Measurements from ENCODE around the gene NPTX1. TPM values are rescaled to one million over a fixed set of nuclear protein-coding genes. Genes with fewer than 3 reads are reported as not detected.

Gene NPTX1
- total RNA-seq, 1 experiment from 2014 or later: not detected

DNA sequence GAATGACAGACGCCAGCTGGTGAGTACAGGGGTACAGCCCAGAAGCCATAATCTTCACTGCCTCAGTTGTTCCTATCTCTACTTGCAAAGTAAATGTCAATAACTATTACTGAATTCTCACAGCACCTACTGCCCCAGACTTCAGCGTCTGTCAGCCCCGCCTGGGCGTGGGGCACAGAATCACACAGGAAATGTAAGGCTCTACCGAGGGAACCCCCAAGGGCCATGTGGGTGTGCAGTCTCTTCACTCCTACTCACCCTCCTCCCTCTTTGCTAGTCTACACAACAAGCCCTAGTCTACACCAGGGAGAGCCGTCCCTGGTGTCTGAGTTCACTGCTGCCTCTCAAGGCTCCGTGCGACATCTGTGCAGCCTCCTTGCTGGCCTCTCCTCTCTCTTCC, 4.5 kb downstream of the NPTX1 start:
- Histone ChIP-seq H2AFZ (ENCODE audit: low read length) (no peak overlapping the region), H3K4me3 (ENCODE audit: low read length) (no peak overlapping the region), H3K27ac (ENCODE audit: low read length) (no peak overlapping the region), H4K20me1 (ENCODE audit: insufficient read depth, low read depth, low read length) (no peaks in the 10 kb centered on the region), H3K27me3 (ENCODE audit: low read length) (no peaks in the 10 kb centered on the region), H3K9me3 (ENCODE audit: low read length) (no peaks in the 10 kb centered on the region), H3K36me3 (ENCODE audit: insufficient read depth, low read length) (no peaks in the 10 kb centered on the region), H3K9me2 (replicated peaks; ENCODE audit: insufficient read depth, low read length) (no peaks in the 10 kb centered on the region), H3K4me1 (ENCODE audit: low read length) (peaks cover 11% of the 10 kb centered on the region), H3K79me2 (ENCODE audit: low read length) (no peaks in the 10 kb centered on the region), H3K4me2 (ENCODE audit: low read depth, low read length, poor library complexity, severe bottlenecking) (no peak overlapping the region), H3K9ac (ENCODE audit: low read length) (no peak overlapping the region)
- no peak for DNase-seq

DNA sequence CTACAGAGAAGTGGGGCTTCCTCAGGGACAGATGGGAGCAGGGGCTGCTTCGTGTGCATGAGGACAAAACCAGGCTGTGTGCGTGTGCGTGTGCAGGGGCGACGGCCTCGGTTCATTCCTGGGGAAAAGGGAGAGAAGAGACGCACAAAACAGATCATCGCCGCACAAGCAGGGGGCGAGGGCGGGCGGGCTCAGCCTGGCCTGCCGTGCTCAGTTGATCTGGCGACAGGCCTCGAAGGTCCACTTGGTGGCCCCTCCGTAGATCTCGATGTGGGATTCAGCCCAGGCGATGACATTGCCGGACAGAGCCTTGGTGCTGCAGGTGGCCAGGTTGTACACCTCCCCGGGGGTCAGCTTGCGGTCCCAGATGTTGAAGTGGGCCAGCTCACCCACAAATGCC, 5.8 kb downstream of the NPTX1 start:
- Histone ChIP-seq H3K9ac (ENCODE audit: low read length) (no peak overlapping the region), H2AFZ (ENCODE audit: low read length) (no peak overlapping the region), H3K36me3 (ENCODE audit: insufficient read depth, low read length) (no peaks in the 10 kb centered on the region), H4K20me1 (ENCODE audit: insufficient read depth, low read depth, low read length) (no peaks in the 10 kb centered on the region), H3K27me3 (ENCODE audit: low read length) (no peaks in the 10 kb centered on the region), H3K4me1 (ENCODE audit: low read length) (peaks cover 11% of the 10 kb centered on the region), H3K9me2 (replicated peaks; ENCODE audit: insufficient read depth, low read length) (no peaks in the 10 kb centered on the region), H3K79me2 (ENCODE audit: low read length) (no peaks in the 10 kb centered on the region), H3K27ac (ENCODE audit: low read length) (no peak overlapping the region), H3K4me3 (ENCODE audit: low read length) (no peak overlapping the region), H3K9me3 (ENCODE audit: low read length) (no peaks in the 10 kb centered on the region), H3K4me2 (ENCODE audit: low read depth, low read length, poor library complexity, severe bottlenecking) (no peak overlapping the region)
- DNase-seq: no peak

DNA sequence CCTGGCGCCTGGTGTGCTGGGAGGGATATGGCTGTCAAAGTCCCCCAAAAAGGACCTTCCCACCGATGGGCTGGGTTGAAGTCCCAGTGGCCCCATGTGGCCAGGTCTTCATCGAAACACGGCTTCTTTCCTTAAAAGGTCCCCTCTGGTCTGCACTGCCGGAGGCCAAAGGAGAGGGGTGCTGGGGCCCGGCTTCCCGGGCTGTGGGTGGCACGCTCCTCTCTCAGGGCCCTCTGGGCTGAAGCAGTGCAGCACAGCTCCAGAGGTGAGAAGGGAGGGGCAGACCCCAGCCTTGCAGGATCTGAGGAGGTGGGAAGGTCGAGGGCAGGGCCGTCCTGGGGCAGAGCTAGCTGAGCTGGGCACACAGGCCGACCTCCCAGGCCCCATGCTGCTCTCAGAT, 6.7 kb downstream of the NPTX1 start:
- no peaks in the 10 kb centered on the region for H3K79me2 ChIP-seq (ENCODE audit: low read length)
- no peaks in the 10 kb centered on the region for H3K9me2 ChIP-seq (replicated peaks; ENCODE audit: insufficient read depth, low read length)
- H3K4me2 ChIP-seq (ENCODE audit: low read depth, low read length, poor library complexity, severe bottlenecking): no peak overlapping the region
- no peak overlapping the region for H2AFZ ChIP-seq (ENCODE audit: low read length)
- no peak overlapping the region for H3K4me3 ChIP-seq (ENCODE audit: low read length)
- no peaks in the 10 kb centered on the region for H3K36me3 ChIP-seq (ENCODE audit: insufficient read depth, low read length)
- no peaks in the 10 kb centered on the region for H3K27me3 ChIP-seq (ENCODE audit: low read length)
- no peak overlapping the region for H3K9ac ChIP-seq (ENCODE audit: low read length)
- no peak overlapping the region for H3K27ac ChIP-seq (ENCODE audit: low read length)
- no peaks in the 10 kb centered on the region for H4K20me1 ChIP-seq (ENCODE audit: insufficient read depth, low read depth, low read length)
- H3K4me1 ChIP-seq (ENCODE audit: low read length): peaks cover 6% of the 10 kb centered on the region
- no peaks in the 10 kb centered on the region for H3K9me3 ChIP-seq (ENCODE audit: low read length)
- no peak for DNase-seq

DNA sequence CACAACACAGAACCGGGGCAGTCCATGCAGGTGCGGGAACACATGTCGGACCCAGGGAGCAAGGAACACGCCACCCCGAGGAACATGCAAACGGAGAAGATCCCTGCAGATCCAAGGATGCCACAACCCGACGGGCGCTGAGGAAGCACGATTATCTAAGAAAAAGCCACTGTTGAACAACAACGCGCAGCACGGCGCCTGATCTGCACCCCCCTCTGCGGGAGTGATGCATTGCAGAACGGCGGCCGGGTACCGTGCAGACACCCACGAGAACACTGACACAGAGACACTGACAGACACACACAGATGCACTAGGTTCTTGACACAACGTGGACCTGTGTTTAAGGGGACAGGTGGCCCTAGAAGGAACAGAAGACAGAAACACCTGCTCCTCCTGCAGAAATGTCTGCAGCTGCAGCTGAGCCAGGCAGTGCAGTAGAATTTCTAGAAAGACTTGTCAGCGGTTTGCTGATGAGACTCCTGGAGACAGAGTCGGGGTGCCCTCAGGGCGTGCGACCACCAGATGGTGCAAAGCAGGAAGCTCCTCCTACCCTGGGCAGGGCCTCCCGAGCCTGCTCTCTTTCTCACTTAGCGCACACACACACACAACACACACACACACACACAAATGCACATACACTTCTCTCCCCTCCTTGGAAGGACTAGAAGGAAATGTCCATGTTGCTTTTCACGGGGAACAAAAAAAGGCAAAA, 7.5 kb downstream of the NPTX1 start:
- no peaks in the 10 kb centered on the region for H3K4me1 ChIP-seq (ENCODE audit: low read length)
- no peak for DNase-seq
- H3K27ac ChIP-seq (ENCODE audit: low read length): no peak overlapping the region
- no peaks in the 10 kb centered on the region for H3K9me3 ChIP-seq (ENCODE audit: low read length)
- H3K4me3 ChIP-seq (ENCODE audit: low read length): no peak overlapping the region
- no peak overlapping the region for H3K9ac ChIP-seq (ENCODE audit: low read length)
- no peaks in the 10 kb centered on the region for H3K27me3 ChIP-seq (ENCODE audit: low read length)
- H3K36me3 ChIP-seq (ENCODE audit: insufficient read depth, low read length): no peaks in the 10 kb centered on the region
- no peaks in the 10 kb centered on the region for H3K79me2 ChIP-seq (ENCODE audit: low read length)
- H4K20me1 ChIP-seq (ENCODE audit: insufficient read depth, low read depth, low read length): no peaks in the 10 kb centered on the region
- no peak overlapping the region for H2AFZ ChIP-seq (ENCODE audit: low read length)
- H3K9me2 ChIP-seq (replicated peaks; ENCODE audit: insufficient read depth, low read length): no peaks in the 10 kb centered on the region
- H3K4me2 ChIP-seq (ENCODE audit: low read depth, low read length, poor library complexity, severe bottlenecking): no peak overlapping the region

DNA sequence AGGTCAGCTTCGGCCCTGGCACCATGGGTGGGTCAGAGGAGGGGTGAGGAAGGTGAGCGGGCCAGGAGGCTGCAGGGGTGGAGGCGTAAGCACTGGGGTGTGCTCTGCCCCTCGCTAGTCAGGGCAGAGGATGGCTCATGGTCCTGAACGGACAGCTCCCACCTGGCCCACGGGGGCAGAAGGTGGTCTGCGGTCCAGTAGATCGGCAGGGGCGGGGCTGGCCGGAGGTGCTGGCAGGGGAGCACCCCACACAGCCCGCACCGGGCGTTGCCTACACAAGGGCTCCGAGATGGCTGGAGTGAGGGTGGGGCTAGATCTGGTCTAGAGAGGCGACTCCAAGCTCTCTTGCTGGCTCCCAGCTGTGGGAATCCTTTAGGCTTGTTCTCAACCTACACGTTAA, 8.2 kb downstream of the NPTX1 start:
- no peaks in the 10 kb centered on the region for H3K36me3 ChIP-seq (ENCODE audit: insufficient read depth, low read length)
- no peaks in the 10 kb centered on the region for H3K79me2 ChIP-seq (ENCODE audit: low read length)
- H3K4me2 ChIP-seq (ENCODE audit: low read depth, low read length, poor library complexity, severe bottlenecking): no peak overlapping the region
- no peaks in the 10 kb centered on the region for H3K27me3 ChIP-seq (ENCODE audit: low read length)
- no peak overlapping the region for H3K27ac ChIP-seq (ENCODE audit: low read length)
- H2AFZ ChIP-seq (ENCODE audit: low read length): no peak overlapping the region
- H3K4me1 ChIP-seq (ENCODE audit: low read length): no peaks in the 10 kb centered on the region
- no peaks in the 10 kb centered on the region for H3K9me3 ChIP-seq (ENCODE audit: low read length)
- H3K9ac ChIP-seq (ENCODE audit: low read length): no peak overlapping the region
- DNase-seq: no peak
- H4K20me1 ChIP-seq (ENCODE audit: insufficient read depth, low read depth, low read length): no peaks in the 10 kb centered on the region
- no peaks in the 10 kb centered on the region for H3K9me2 ChIP-seq (replicated peaks; ENCODE audit: insufficient read depth, low read length)
- H3K4me3 ChIP-seq (ENCODE audit: low read length): no peak overlapping the region

- Histone ChIP-seq H3K9me3 (ENCODE audit: low read length) (no peaks in the 10 kb centered on the region), H3K9ac (ENCODE audit: low read length) (no peak overlapping the region), H3K79me2 (ENCODE audit: low read length) (no peaks in the 10 kb centered on the region), H4K20me1 (ENCODE audit: insufficient read depth, low read depth, low read length) (no peaks in the 10 kb centered on the region), H3K4me2 (ENCODE audit: low read depth, low read length, poor library complexity, severe bottlenecking) (no peak overlapping the region), H2AFZ (ENCODE audit: low read length) (no peak overlapping the region), H3K9me2 (replicated peaks; ENCODE audit: insufficient read depth, low read length) (no peaks in the 10 kb centered on the region), H3K36me3 (ENCODE audit: insufficient read depth, low read length) (no peaks in the 10 kb centered on the region), H3K27me3 (ENCODE audit: low read length) (no peaks in the 10 kb centered on the region), H3K27ac (ENCODE audit: low read length) (no peak overlapping the region), H3K4me1 (ENCODE audit: low read length) (no peaks in the 10 kb centered on the region), H3K4me3 (ENCODE audit: low read length) (no peak overlapping the region)
- DNase-seq: no peak
These were observed 10.2 kb downstream of the NPTX1 start for GRCh38 chr17:80466188-80466705.

DNA sequence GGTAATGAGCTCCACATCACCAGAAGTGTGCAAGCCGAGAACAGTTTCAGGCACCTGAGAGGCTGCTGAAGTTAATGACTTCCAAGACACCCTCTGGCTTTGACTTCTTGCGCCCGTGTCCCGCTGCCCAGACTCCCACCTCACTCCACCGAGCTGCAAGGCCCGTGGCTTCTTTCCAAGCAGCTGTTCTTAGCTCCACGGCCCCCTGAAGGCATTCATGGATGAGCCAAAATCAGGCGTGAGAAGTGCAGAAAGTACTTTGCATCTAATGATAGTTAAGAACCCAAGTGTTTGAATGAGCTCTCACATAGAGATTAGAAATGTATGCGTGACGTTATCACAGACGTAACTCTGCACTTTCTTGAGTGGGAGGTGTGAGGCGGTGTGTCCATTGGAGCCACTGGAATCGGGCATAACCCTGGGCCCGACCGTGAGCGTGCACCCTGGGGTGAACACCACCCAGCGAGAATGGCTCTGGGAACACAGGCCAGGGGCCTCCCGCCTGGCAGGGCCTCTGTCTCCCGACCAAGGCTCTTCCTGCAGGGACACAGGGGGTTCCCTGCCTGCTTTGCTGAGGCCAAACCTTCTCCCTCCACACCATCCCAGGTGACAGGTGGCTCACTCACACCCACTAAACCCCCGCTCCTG, 11.0 kb downstream of the NPTX1 start:
- H3K9me3 ChIP-seq (ENCODE audit: low read length): no peaks in the 10 kb centered on the region
- no peak overlapping the region for H3K27ac ChIP-seq (ENCODE audit: low read length)
- no peak overlapping the region for H3K9ac ChIP-seq (ENCODE audit: low read length)
- no peak overlapping the region for H3K4me3 ChIP-seq (ENCODE audit: low read length)
- no peaks in the 10 kb centered on the region for H3K79me2 ChIP-seq (ENCODE audit: low read length)
- H3K4me1 ChIP-seq (ENCODE audit: low read length): no peaks in the 10 kb centered on the region
- no peaks in the 10 kb centered on the region for H3K9me2 ChIP-seq (replicated peaks; ENCODE audit: insufficient read depth, low read length)
- H3K36me3 ChIP-seq (ENCODE audit: insufficient read depth, low read length): no peaks in the 10 kb centered on the region
- no peaks in the 10 kb centered on the region for H3K27me3 ChIP-seq (ENCODE audit: low read length)
- no peak overlapping the region for H3K4me2 ChIP-seq (ENCODE audit: low read depth, low read length, poor library complexity, severe bottlenecking)
- H4K20me1 ChIP-seq (ENCODE audit: insufficient read depth, low read depth, low read length): no peaks in the 10 kb centered on the region
- DNase-seq: no peak
- no peak overlapping the region for H2AFZ ChIP-seq (ENCODE audit: low read length)

DNA sequence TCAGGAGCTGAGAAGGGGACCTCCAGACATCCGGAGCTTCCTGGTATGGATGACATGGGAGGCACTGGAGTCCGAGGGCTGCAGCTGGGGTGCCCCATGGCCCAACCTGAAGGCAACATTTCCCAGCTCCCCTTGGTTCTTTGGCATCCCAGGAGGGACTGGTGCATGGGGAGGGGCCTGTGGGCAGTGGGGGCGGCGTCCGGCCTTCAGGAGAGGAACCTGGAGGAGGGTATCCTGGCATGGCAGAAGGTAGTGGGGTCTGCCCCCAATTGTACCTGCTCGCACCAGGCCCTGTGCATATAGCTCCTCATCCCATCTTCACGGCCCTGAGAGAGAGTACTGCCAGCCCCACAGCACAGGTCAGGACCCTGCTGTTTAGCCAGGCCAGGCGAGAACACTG, 11.9 kb downstream of the NPTX1 start:
- no peaks in the 10 kb centered on the region for H3K36me3 ChIP-seq (ENCODE audit: insufficient read depth, low read length)
- H3K79me2 ChIP-seq (ENCODE audit: low read length): no peaks in the 10 kb centered on the region
- no peaks in the 10 kb centered on the region for H3K4me1 ChIP-seq (ENCODE audit: low read length)
- H3K4me3 ChIP-seq (ENCODE audit: low read length): no peak overlapping the region
- H3K27me3 ChIP-seq (ENCODE audit: low read length): no peaks in the 10 kb centered on the region
- DNase-seq: no peak
- H2AFZ ChIP-seq (ENCODE audit: low read length): no peak overlapping the region
- no peak overlapping the region for H3K27ac ChIP-seq (ENCODE audit: low read length)
- H3K9ac ChIP-seq (ENCODE audit: low read length): no peak overlapping the region
- H4K20me1 ChIP-seq (ENCODE audit: insufficient read depth, low read depth, low read length): no peaks in the 10 kb centered on the region
- no peak overlapping the region for H3K4me2 ChIP-seq (ENCODE audit: low read depth, low read length, poor library complexity, severe bottlenecking)
- H3K9me3 ChIP-seq (ENCODE audit: low read length): no peaks in the 10 kb centered on the region
- no peaks in the 10 kb centered on the region for H3K9me2 ChIP-seq (replicated peaks; ENCODE audit: insufficient read depth, low read length)
